GM18502 (cell line): ENCODE results near the gene PCP2.

Source experiments
- ATAC-seq: cut with Tn5 transposase; IDR thresholded peaks from one replicate; pipeline ENCODE4 v1.9.1; 2021; ENCODE audit warnings: mild to moderate bottlenecking; ENCODE audit not compliant: unreplicated experiment, poor library complexity

PCP2 gene

GRCh38 chr19:7620442-7621412, 12.8 kb downstream of the PCP2 start:
- ATAC-seq = no peak

GRCh38 chr19:7619671-7620441, 13.7 kb downstream of the PCP2 start:
- no peak for ATAC-seq

- no peak for ATAC-seq
These were observed 14.6 kb downstream of the PCP2 start for GRCh38 chr19:7618771-7619510.

GRCh38 chr19:7618348-7618747, 15.2 kb downstream of the PCP2 start:
- ATAC-seq = no peak

GRCh38 chr19:7617735-7618134, 15.8 kb downstream of the PCP2 start:
- no peak for ATAC-seq

- ATAC-seq = no peak
These were observed 16.3 kb downstream of the PCP2 start for GRCh38 chr19:7617172-7617571.

GRCh38 chr19:7614859-7615741, 18.4 kb downstream of the PCP2 start:
- ATAC-seq = no peak

GRCh38 chr19:7612282-7613274, 20.9 kb downstream of the PCP2 start:
- no peak for ATAC-seq

GRCh38 chr19:7611541-7612279, 21.8 kb downstream of the PCP2 start:
- ATAC-seq = no peak

- ATAC-seq = no peak
These were observed 22.9 kb downstream of the PCP2 start for GRCh38 chr19:7610491-7611240.

- no peak for ATAC-seq
These were observed 25.5 kb downstream of the PCP2 start for GRCh38 chr19:7607874-7608560.

- ATAC-seq = no peak
These were observed 26.2 kb downstream of the PCP2 start for GRCh38 chr19:7607212-7607873.

- no peak for ATAC-seq
These were observed 27.2 kb downstream of the PCP2 start for GRCh38 chr19:7606289-7606688.

GRCh38 chr19:7605490-7606222, 27.9 kb downstream of the PCP2 start:
- ATAC-seq = no peak

GRCh38 chr19:7603919-7604318, 29.6 kb downstream of the PCP2 start:
- no peak for ATAC-seq
